Upper lobe of left lung (tissue), 6 donors: ENCODE measurements around the gene PCCB. TPM values are rescaled to one million over a fixed set of nuclear protein-coding genes. Genes with fewer than 3 reads are reported as not detected.
"Not testable (repeated sequence)": the region's sequence is repeated elsewhere in the genome, so short reads cannot be mapped to it uniquely, and the experiment has no call there.

ENCODE experiments used
- ATAC-seq, 2 donors: fragments of 200-7000 bp; cut with Tn5 transposase; one replicate each; pipeline ENCODE4 v1.9.1; 2022; ENCODE audit warnings: mild to moderate bottlenecking in 2 of 2, moderate library complexity in 2 of 2; ENCODE audit not compliant: low FRiP score in 2 of 2
- DNase-seq, 2 donors: peaks; one replicate each; pipeline ENCODE4 v3.0.0-alpha.2; 2019 to 2020
- H3K27ac ChIP-seq, 4 donors: fragments of 200-600 bp; sonication (generic); one replicate each; pipeline ENCODE4 v1.5.1; 2016 to 2019
- H3K27me3 ChIP-seq, 4 donors: fragments of 200-600 bp; sonication (generic); one replicate each; pipeline ENCODE4 v1.5.1; 2017 to 2019
- H3K36me3 ChIP-seq, 4 donors: fragments of 200-600 bp; sonication (generic); one replicate each; pipeline ENCODE4 v1.5.1; 2016 to 2019
- H3K4me1 ChIP-seq, 4 donors: fragments of 200-600 bp; sonication (generic); one replicate each; pipeline ENCODE4 v1.5.1; 2018 to 2019
- H3K4me3 ChIP-seq, 4 donors: fragments of 200-600 bp; sonication (generic); one replicate each; pipeline ENCODE4 v1.5.1; 2017 to 2019; ENCODE audit warnings: mild to moderate bottlenecking in 2 of 4, moderate library complexity in 1 of 4
- H3K9me3 ChIP-seq, 4 donors: fragments of 200-600 bp; sonication (generic); one replicate each; pipeline ENCODE4 v1.5.1; 2018 to 2019
- EP300 ChIP-seq, 4 donors: sonication (generic); formaldehyde crosslinking; IDR thresholded peaks; one replicate each; pipeline ENCODE4 v1.5.1; 2017; ENCODE audit warnings: antibody characterized with exemption in 4 of 4, control low read depth in 2 of 4
- POLR2A ChIP-seq, 4 donors: fragments of 450-650 bp; IDR thresholded peaks; one replicate each; pipeline ENCODE4 v1.5.1; 2016 to 2017; ENCODE audit warnings: antibody characterized with exemption in 4 of 4, mild to moderate bottlenecking in 2 of 4
- POLR2AphosphoS5 ChIP-seq, 2 donors: sonication (generic); formaldehyde crosslinking; IDR thresholded peaks; one replicate each; pipeline ENCODE4 v1.5.1; 2017; ENCODE audit warnings: antibody characterized with exemption in 2 of 2
- WGBS, 2 donors: methylation state at CpG; one replicate each; pipeline ENCODE4 v1.1.5; 2017 to 2018; 5-methylcytosine and 5-hydroxymethylcytosine counted together
- total RNA-seq, 6 donors: library from RNA; depleted of rRNA in 4 of 6; stranded (reverse); fragments of >200 nt in 4 of 6; gene quantifications; one replicate each; pipeline versions ENCODE4 v1.1.0 to v1.2.1, GENCODE V29; 2016 to 2021
- TF ChIP-seq, protein P1 (sequence below), 6 experiments: fragments of 450-650 bp in 4 of 6; fragments of 200-600 bp in 2 of 6; sonication (generic) in 2 of 6; IDR thresholded peaks; one replicate each; pipeline ENCODE4 v1.5.1; 2016 to 2019; ENCODE audit warnings: antibody characterized with exemption in 6 of 6
- donor health status: DM: no; HTN: no; CAD: no; lungs with moderate emphysema.
- donor health status: DM: no; HTN: yes; CAD: no; lungs with severe emphysema.

PCCB gene
- total RNA-seq, 6 donors from 2014 or later, result 5.2 to 44.6 (median 31.2) TPM

DNA sequence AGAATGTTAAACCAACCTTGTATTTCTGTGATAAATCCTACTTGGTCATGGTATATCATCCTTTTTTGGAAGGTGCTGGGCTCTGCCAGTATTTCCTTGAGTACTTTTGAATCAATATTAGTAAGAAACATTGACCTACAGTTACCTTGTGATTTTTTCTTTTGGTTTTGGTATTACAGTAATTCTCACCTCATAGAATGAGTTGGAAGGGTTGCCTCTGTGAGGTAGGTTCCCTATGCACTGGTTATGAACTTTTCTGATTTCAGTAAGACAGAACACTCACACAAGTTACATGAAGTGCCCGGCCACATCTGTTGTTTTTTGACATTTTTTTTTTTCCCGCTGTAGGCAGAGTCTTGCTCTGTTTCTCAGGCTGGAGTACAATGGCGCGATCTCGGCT, 20.0 kb downstream of the PCCB start:
- no peak overlapping the region for H3K27ac ChIP-seq
- H3K4me1 ChIP-seq, result no peaks in the 10 kb centered on the region
- WGBS, 2 donors, result 91 to 97% methylated on average over 5 of the region's 5 CpGs
- TF ChIP-seq POLR2A (IDR thresholded peaks at IDR 0.05) (no peak), EP300 (IDR thresholded peaks at IDR 0.05) (no peak), POLR2AphosphoS5 (IDR thresholded peaks at IDR 0.05) (no peak)
- TF ChIP-seq, protein P1, sequence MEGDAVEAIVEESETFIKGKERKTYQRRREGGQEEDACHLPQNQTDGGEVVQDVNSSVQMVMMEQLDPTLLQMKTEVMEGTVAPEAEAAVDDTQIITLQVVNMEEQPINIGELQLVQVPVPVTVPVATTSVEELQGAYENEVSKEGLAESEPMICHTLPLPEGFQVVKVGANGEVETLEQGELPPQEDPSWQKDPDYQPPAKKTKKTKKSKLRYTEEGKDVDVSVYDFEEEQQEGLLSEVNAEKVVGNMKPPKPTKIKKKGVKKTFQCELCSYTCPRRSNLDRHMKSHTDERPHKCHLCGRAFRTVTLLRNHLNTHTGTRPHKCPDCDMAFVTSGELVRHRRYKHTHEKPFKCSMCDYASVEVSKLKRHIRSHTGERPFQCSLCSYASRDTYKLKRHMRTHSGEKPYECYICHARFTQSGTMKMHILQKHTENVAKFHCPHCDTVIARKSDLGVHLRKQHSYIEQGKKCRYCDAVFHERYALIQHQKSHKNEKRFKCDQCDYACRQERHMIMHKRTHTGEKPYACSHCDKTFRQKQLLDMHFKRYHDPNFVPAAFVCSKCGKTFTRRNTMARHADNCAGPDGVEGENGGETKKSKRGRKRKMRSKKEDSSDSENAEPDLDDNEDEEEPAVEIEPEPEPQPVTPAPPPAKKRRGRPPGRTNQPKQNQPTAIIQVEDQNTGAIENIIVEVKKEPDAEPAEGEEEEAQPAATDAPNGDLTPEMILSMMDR (IDR thresholded peaks at IDR 0.05), result no peak
- DNase-seq, result no peak
- H3K4me3 ChIP-seq, result no peak overlapping the region
- H3K9me3 ChIP-seq, result no peaks in the 10 kb centered on the region
- no peaks in the 10 kb centered on the region for H3K27me3 ChIP-seq
- ATAC-seq, result no peak
- peaks cover 0 to 26% (median 0%) of the 10 kb centered on the region in 4 donors for H3K36me3 ChIP-seq

DNA sequence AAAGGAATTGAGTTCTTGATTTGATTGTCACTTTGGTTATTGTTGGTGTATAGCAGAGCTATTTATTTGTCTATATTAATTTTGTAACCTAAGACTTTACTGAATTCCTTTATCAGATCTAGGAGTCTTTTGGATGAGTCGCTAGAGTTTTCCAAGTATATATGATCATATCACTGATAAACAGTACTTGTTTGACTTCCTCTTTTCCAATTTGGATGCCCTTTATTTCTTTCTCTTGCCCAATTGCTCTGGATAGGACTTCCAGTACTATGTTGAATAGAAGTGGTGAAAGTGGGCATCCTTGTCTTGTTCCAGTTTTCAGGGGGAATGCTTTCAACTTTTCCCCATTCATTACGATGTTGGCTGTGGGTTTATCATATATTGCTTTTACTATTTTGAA, 21.5 kb downstream of the PCCB start:
- not testable (repeated sequence) for H3K27ac ChIP-seq

GRCh38 chr3:136276049-136276755, 26.1 kb downstream of the PCCB start:
- Histone ChIP-seq H3K4me1 (no peaks in the 10 kb centered on the region), H3K9me3 (peaks cover 3 to 17% (median 8%) of the 10 kb centered on the region in 4 donors), H3K27ac (no peak overlapping the region), H3K4me3 (no peak overlapping the region), H3K27me3 (no peaks in the 10 kb centered on the region), H3K36me3 (peaks cover 0 to 18% (median 6%) of the 10 kb centered on the region in 4 donors)
- 88 to 100% methylated on average over 4 of the region's 4 CpGs for WGBS, 2 donors
- DNase-seq (no peak), ATAC-seq (no peak)
- TF ChIP-seq EP300 (IDR thresholded peaks at IDR 0.05) (no peak), POLR2AphosphoS5 (IDR thresholded peaks at IDR 0.05) (no peak), POLR2A (IDR thresholded peaks at IDR 0.05) (no peak)
- TF ChIP-seq, protein P1 (IDR thresholded peaks at IDR 0.05), result no peak

More for the DNA sequence above, 21.5 kb downstream of the PCCB start:
- H3K27me3 ChIP-seq, H3K9me3 ChIP-seq, H3K4me1 ChIP-seq, H3K4me3 ChIP-seq, DNase-seq, ATAC-seq: not testable (repeated sequence)
- WGBS, 2 donors, result 76 to 84% methylated on average over 2 of the region's 2 CpGs
- peaks cover 0 to 23% (median 0%) of the 10 kb centered on the region in 4 donors for H3K36me3 ChIP-seq

DNA sequence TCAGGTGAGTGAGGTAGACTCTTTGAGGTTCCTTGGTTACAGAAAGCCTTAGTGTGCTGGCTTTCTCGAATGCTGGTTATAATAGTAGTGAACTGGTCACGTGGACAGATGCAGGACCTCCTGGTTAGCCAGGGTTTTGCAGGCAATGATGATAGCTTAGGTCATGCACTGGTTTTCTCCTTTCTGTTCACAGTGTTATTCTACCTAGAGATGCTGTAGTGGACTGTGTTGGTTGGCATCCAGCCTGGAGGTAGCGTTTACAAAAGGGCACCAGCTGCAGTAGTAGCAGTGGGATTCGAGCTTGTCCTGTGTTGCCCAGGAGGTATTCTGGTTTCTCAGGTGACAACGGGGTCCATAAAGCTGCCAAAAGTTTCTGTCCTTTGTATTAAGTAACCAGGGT, 27.0 kb downstream of the PCCB start:
- Histone ChIP-seq H3K27ac (no peak overlapping the region), H3K27me3 (no peaks in the 10 kb centered on the region), H3K36me3 (peaks cover 0 to 18% (median 6%) of the 10 kb centered on the region in 4 donors), H3K9me3 (peaks cover 3 to 17% (median 8%) of the 10 kb centered on the region in 4 donors), H3K4me1 (no peaks in the 10 kb centered on the region), H3K4me3 (no peak overlapping the region)
- TF ChIP-seq POLR2A (IDR thresholded peaks at IDR 0.05), result no peak
- TF ChIP-seq, protein P1 (IDR thresholded peaks at IDR 0.05), result no peak
- TF ChIP-seq POLR2AphosphoS5 (IDR thresholded peaks at IDR 0.05), result no peak
- TF ChIP-seq EP300 (IDR thresholded peaks at IDR 0.05), result no peak
- 96 to 100% methylated on average over 3 to 5 of the region's 5 CpGs for WGBS, 2 donors
- no peak for ATAC-seq
- DNase-seq, result no peak

DNA sequence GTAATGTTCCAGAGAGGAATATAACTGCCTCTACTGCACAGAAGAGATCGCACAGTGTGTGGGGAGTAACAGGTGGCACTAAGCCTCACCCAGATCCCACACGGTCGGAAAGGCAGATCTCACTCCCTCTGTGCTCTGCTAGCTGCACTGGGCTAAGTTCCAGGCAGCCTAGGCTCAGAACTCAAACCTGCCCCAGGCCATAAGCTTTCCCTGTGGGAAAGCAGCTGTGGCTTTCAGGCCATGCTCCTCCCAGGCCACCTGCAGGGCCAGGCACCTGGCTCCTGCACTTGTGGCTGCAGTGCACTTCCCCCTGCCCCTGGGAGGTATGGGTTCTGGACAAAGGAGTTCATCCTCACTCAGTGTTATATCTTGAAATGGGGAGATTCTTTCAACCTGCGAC, 27.5 kb downstream of the PCCB start:
- ATAC-seq, result no peak
- Histone ChIP-seq H3K27me3 (no peaks in the 10 kb centered on the region), H3K4me1 (no peaks in the 10 kb centered on the region), H3K36me3 (peaks cover 0 to 18% (median 6%) of the 10 kb centered on the region in 4 donors), H3K27ac (no peak overlapping the region), H3K4me3 (no peak overlapping the region), H3K9me3 (peaks cover 3 to 17% (median 8%) of the 10 kb centered on the region in 4 donors)
- DNase-seq, result peak in 1 of 2 donors; percentile 32
- WGBS, 2 donors, result 92 to 94% methylated on average over 4 of the region's 4 CpGs
- TF ChIP-seq, protein P1 (IDR thresholded peaks at IDR 0.05), result no peak
- no peak for TF ChIP-seq POLR2A (IDR thresholded peaks at IDR 0.05)
- no peak for TF ChIP-seq POLR2AphosphoS5 (IDR thresholded peaks at IDR 0.05)
- no peak for TF ChIP-seq EP300 (IDR thresholded peaks at IDR 0.05)
